Uterus (tissue), 4 donors: ENCODE results near the gene FAF1. TPM values are rescaled to one million over a fixed set of nuclear protein-coding genes. Genes with fewer than 3 reads are reported as not detected.
"Not testable (repeated sequence)": the region's sequence is repeated elsewhere in the genome, so short reads cannot be mapped to it uniquely, and the experiment has no call there.

ENCODE experiments used
- DNase-seq, 2 donors: peaks; one replicate each; pipeline ENCODE4 v3.0.0-alpha.2; 2019 to 2020
- H3K27ac ChIP-seq, 2 donors: fragments of 200-600 bp; sonication (generic); 1 replicate in 1 of 2; 2 replicates in 1 of 2; pipeline ENCODE4 v1.5.1; 2016 to 2018
- H3K27me3 ChIP-seq, 2 donors: fragments of 200-600 bp; sonication (generic); one replicate each; pipeline ENCODE4 v1.5.1; 2018 to 2019; ENCODE audit warnings: control low read depth in 1 of 2
- H3K36me3 ChIP-seq, 2 donors: fragments of 200-600 bp; sonication (generic); one replicate each; pipeline ENCODE4 v1.5.1; 2019; ENCODE audit warnings: control low read depth in 1 of 2
- H3K4me1 ChIP-seq, 2 donors: fragments of 200-600 bp; sonication (generic); one replicate each; pipeline ENCODE4 v1.5.1; 2018 to 2019; ENCODE audit warnings: control low read depth in 1 of 2
- H3K4me3 ChIP-seq, 2 donors: fragments of 200-600 bp; sonication (generic); 1 replicate in 1 of 2; 2 replicates in 1 of 2; pipeline ENCODE4 v1.5.1; 2018 to 2019; ENCODE audit warnings: mild to moderate bottlenecking in 1 of 2
- H3K9me3 ChIP-seq, 2 donors: fragments of 200-600 bp; sonication (generic); one replicate each; pipeline ENCODE4 v1.5.1; 2019; ENCODE audit warnings: control low read depth in 1 of 2
- CTCF ChIP-seq, 4 experiments: fragments of 200-600 bp in 2 of 4; fragments of 450-650 bp in 2 of 4; sonication (generic) in 2 of 4; IDR thresholded peaks; one replicate each; pipeline ENCODE4 v1.5.1; 2016 to 2019; ENCODE audit warnings: antibody characterized with exemption in 4 of 4, mild to moderate bottlenecking in 2 of 4, moderate library complexity in 1 of 4
- POLR2A ChIP-seq, 2 donors: fragments of 450-650 bp; IDR thresholded peaks; one replicate each; pipeline ENCODE4 v1.6.1; 2016; ENCODE audit warnings: antibody characterized with exemption in 2 of 2, mild to moderate bottlenecking in 1 of 2, moderate library complexity in 1 of 2
- intact Hi-C: fragments of 100-400 bp; cut with DNase I; formaldehyde crosslinking; loops from one replicate; pipeline ENCODE4 v1.15.1; 2023; ENCODE audit warnings: low total_unique reads
- total RNA-seq, 4 donors: library from RNA; depleted of rRNA in 3 of 4; stranded (reverse); fragments of >200 nt in 3 of 4; gene quantifications; one replicate each; pipeline versions ENCODE4 v1.1.0 to v1.2.4, GENCODE V29; 2014 to 2023
- donor health status: DM: yes; HTN: yes; CAD: no.

The FAF1 gene
- total RNA-seq, 4 donors from 2014 or later = 34.1 to 77.2 (median 64.1) TPM

- H3K27ac ChIP-seq = no peak overlapping the region
- intact Hi-C loops = no loop called here
- no peak for DNase-seq
- TF ChIP-seq CTCF (IDR thresholded peaks at IDR 0.05) (no peak), POLR2A (IDR thresholded peaks at IDR 0.05) (no peak)
- H3K27me3 ChIP-seq = no peaks in the 10 kb centered on the region
- H3K9me3 ChIP-seq = no peaks in the 10 kb centered on the region
- H3K4me1 ChIP-seq = no peaks in the 10 kb centered on the region
- H3K4me3 ChIP-seq = no peak overlapping the region
- H3K36me3 ChIP-seq = no peaks in the 10 kb centered on the region
Measured at GRCh38 chr1:50542362-50542761, 417.7 kb downstream of the FAF1 start.

GRCh38 chr1:50538476-50538875, 421.6 kb downstream of the FAF1 start:
- no peaks in the 10 kb centered on the region for H3K9me3 ChIP-seq
- intact Hi-C loops = no loop called here
- TF ChIP-seq POLR2A (IDR thresholded peaks at IDR 0.05) (no peak), CTCF (IDR thresholded peaks at IDR 0.05) (no peak)
- DNase-seq = no peak
- H3K4me3 ChIP-seq = no peak overlapping the region
- H3K36me3 ChIP-seq = no peaks in the 10 kb centered on the region
- no peaks in the 10 kb centered on the region for H3K4me1 ChIP-seq
- peaks cover 0 to 2% of the 10 kb centered on the region in 2 donors for H3K27me3 ChIP-seq
- H3K27ac ChIP-seq = no peak overlapping the region

GRCh38 chr1:50531601-50532000, 428.5 kb downstream of the FAF1 start:
- H3K4me1 ChIP-seq = no peaks in the 10 kb centered on the region
- no peaks in the 10 kb centered on the region for H3K9me3 ChIP-seq
- H3K27me3 ChIP-seq = peaks cover 0 to 2% of the 10 kb centered on the region in 2 donors
- TF ChIP-seq CTCF (IDR thresholded peaks at IDR 0.05) (no peak), POLR2A (IDR thresholded peaks at IDR 0.05) (no peak)
- no peak overlapping the region for H3K4me3 ChIP-seq
- no peak for DNase-seq
- no peak overlapping the region for H3K27ac ChIP-seq
- intact Hi-C loops = no loop called here
- H3K36me3 ChIP-seq = no peaks in the 10 kb centered on the region

DNA sequence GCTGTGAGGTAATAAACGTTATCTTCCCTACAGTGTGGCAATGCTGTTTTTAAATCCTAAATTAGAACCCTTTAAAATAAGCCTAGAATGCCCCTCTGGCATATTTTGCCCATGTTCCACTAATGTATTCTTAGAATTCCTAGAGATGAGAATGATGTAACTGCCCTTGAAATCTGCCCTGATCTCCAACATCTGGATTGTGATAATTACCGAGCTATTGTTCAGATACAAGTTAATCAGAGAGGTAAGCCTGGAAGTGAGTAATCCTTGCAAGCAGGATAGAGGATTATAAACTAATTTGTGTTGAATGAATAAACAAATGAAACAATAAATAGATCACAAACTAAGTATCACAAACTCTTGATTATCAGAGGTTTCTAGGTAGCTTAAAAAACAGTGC, 429.0 kb downstream of the FAF1 start:
- Histone ChIP-seq H3K4me3 (no peak overlapping the region), H3K27ac (no peak overlapping the region), H3K27me3 (peaks cover 0 to 2% of the 10 kb centered on the region in 2 donors), H3K36me3 (no peaks in the 10 kb centered on the region), H3K9me3 (no peaks in the 10 kb centered on the region), H3K4me1 (no peaks in the 10 kb centered on the region)
- no peak for DNase-seq
- TF ChIP-seq CTCF (IDR thresholded peaks at IDR 0.05) = no peak
- TF ChIP-seq POLR2A (IDR thresholded peaks at IDR 0.05) = no peak
- intact Hi-C loops = no loop called here

DNA sequence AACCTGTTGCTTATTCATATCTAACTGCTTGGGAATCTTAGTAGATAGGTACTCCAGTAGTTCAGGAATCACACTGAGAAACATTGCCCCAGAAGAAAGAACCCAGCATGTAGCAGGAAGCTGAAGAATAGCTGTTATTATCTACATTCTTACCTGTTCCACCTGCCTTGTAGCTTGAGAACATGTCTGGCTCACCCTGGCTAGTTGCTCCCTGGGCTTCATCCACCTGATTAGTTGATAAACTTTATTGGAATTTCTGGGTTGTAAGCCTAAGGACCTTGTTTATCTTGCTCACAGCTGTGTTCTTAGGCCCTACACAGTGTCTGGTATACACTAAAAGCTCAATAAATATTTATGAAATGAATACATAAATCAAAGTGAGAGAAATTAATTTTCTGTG, 430.6 kb downstream of the FAF1 start:
- no peak overlapping the region for H3K4me3 ChIP-seq
- TF ChIP-seq POLR2A (IDR thresholded peaks at IDR 0.05) (no peak), CTCF (IDR thresholded peaks at IDR 0.05) (no peak)
- intact Hi-C loops = no loop called here
- no peak overlapping the region for H3K27ac ChIP-seq
- no peaks in the 10 kb centered on the region for H3K4me1 ChIP-seq
- no peaks in the 10 kb centered on the region for H3K9me3 ChIP-seq
- no peaks in the 10 kb centered on the region for H3K36me3 ChIP-seq
- no peak for DNase-seq
- H3K27me3 ChIP-seq = no peaks in the 10 kb centered on the region

DNA sequence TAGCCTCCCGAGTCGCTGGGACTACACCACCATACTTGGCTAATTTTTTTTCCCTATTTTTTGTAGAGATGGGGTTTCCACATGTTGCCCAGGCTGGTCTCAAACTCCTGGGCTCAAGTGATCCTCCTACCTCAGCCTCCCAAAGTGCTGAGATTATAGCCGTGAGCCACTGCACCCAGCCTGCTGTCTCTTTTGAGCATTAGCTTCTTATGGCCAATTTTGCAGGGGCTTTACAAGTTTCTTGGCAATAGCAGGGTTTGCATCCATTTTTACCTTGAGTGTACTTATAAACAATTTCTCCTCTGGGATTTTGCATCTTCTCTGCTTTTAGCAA, 432.1 kb downstream of the FAF1 start:
- H3K9me3 ChIP-seq, DNase-seq, H3K27me3 ChIP-seq, intact Hi-C loops, H3K27ac ChIP-seq, H3K4me1 ChIP-seq, H3K36me3 ChIP-seq, H3K4me3 ChIP-seq: not testable (repeated sequence)
